RCC 7860 (cell line): ENCODE results near the gene TTC28.

ENCODE experiments used
- DNase-seq: peaks from one replicate; pipeline ENCODE4 v3.0.0-alpha.2; 2015; ENCODE audit warnings: low spot score
- FAIRE-seq: peaks from 2 replicates; lab custom pipeline; 2012; peaks lifted over from hg19 to GRCh38; lab: Jason Lieb, UNC

The TTC28 gene

DNA sequence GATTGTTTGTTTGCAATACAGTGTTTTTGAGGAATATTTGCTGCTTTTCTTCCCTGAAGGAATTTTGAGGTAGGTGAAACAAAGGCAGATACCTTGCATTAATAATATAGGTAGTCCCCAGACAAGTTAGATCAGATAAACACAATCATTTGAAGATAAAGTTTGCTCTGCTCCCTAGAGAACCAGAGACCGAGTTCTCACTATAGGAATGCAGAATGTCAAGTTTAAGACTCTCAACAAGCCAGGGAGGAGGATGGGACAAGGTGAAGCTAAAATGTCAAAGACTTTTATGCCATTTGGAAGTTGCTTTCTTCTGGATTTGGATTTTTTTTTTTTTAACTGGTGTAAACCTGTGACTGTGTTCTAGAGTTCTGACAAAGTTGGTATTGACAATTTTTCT lies 364.7 kb downstream of the TTC28 start:
- DNase-seq (no peak), FAIRE-seq (no peak)

GRCh38 chr22:28310299-28310698 lies 369.3 kb downstream of the TTC28 start:
- no peak for FAIRE-seq
- DNase-seq: no peak

DNA sequence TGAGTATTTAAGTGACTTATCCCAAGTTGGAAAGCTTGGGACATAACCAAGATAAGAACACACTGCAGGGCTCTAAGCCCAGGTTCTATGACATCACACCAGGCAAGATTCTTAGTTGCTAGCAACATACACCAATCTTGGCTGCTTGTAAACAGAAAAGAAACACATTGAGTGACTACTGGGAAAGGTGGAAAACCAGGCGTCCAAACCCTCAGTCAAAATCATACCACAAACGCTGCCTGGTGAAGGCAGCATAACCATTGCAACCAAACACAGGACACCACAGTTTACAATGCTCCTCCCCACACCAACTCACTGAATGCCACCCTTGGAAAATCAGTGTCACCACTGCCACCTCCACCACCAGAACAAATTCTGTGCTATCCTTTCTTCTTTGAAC lies 379.9 kb downstream of the TTC28 start:
- DNase-seq (no peak), FAIRE-seq (no peak)

GRCh38 chr22:28299309-28299708 lies 380.3 kb downstream of the TTC28 start:
- DNase-seq (no peak), FAIRE-seq (no peak)

DNA sequence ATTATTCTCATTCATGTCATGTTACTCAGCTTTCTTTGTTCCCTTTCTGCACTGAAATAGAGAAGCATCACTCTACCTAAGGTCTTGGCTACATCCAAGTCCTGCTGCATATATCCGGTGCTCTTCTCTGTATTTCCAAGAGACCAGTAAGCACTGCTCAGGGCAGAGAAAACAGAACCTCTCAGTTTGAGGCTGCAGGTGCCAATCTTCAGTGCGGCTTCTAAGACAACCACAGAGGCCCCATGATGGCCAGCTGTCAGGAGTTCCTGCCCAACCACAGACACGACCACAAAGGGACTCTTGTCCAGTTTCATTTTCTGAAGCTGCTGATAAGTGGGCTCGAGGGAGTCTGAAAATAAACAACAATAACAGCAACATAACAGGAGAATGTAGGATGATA lies 382.1 kb downstream of the TTC28 start:
- no peak for FAIRE-seq
- no peak for DNase-seq

- FAIRE-seq (no peak), DNase-seq (no peak)
Observed at GRCh38 chr22:28296452-28296851, 383.2 kb downstream of the TTC28 start.

- DNase-seq: no peak
- FAIRE-seq: no peak
Observed at GRCh38 chr22:28283068-28283654, 396.5 kb downstream of the TTC28 start.

- FAIRE-seq (no peak), DNase-seq (no peak)
Observed at GRCh38 chr22:28282405-28283067, 397.1 kb downstream of the TTC28 start.

DNA sequence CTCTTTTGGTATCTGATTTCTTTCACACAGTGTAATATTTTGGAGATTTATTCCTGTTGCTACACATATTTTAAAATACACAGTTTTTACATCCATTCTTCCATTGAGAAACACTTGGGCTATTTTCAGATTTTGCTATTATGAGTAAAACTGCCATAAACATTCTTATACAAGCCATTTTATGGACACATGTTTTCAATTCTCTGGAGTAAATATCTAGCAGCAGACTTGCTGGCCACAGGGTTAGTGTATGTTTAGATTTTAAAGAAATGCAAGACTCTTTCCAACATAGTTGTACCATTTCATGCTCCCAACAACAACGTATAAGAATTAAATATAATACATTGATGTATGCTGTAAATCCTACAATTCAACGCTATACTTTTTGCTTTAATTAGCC lies 399.8 kb downstream of the TTC28 start:
- DNase-seq (no peak), FAIRE-seq (no peak)

- DNase-seq (no peak), FAIRE-seq (no peak)
Observed at GRCh38 chr22:28269277-28269676, 410.4 kb downstream of the TTC28 start.

DNA sequence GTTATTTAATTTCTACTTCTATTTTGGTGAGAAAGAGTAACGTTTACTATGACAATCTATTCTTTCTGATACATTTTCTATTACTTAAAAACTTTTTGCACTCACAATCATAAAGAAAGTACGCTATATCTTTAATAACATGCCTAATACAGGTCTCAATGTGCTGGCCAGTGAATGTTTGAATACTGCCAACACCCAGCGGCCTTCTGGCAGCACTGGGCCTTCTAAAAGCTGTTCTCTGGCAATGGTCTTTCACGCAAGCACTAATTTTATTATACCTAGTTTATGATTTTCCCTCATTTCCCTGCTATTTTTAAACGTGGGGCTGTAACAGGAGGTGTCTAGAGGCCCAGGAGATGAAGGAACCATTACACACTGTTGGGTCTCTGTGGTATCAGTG lies 410.8 kb downstream of the TTC28 start:
- FAIRE-seq: no peak
- no peak for DNase-seq

DNA sequence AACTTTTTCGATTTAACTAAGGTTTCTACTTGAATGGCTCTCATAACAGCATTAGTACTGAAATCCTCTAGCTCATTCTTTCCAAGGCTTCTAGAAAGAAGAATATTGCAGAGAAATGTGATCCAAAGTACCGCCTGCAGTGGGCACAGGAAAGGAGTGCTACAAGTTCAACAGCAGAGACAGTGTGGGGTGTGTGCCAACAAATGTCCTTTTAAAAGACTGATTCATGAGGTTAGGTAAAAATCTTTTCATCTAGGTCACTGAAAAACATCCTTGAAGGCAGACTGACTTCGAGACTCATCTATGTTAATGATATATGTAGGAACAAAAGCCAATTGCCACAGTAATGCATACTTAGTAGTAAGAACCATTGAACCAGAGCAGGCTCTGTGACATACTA lies 411.5 kb downstream of the TTC28 start:
- FAIRE-seq (no peak), DNase-seq (no peak)

DNA sequence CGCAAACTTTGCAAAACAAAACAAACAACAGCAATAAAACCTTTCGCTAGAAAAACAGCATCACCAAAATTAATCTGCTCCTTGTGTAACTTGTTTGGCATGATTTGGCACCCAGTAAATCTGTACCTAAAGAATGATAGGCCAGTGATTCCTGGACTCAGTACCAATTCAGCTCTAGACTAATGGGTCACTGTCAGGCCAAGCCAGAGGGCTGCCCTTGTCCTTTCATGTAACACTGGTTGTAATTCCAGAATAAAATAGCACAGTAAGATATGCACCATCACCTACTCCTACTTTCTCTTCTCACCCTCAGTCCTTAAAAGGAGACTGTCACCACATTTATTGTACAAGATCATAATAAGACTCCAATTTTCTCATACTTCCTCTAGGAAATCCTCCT lies 419.0 kb downstream of the TTC28 start:
- DNase-seq (no peak), FAIRE-seq (no peak)

DNA sequence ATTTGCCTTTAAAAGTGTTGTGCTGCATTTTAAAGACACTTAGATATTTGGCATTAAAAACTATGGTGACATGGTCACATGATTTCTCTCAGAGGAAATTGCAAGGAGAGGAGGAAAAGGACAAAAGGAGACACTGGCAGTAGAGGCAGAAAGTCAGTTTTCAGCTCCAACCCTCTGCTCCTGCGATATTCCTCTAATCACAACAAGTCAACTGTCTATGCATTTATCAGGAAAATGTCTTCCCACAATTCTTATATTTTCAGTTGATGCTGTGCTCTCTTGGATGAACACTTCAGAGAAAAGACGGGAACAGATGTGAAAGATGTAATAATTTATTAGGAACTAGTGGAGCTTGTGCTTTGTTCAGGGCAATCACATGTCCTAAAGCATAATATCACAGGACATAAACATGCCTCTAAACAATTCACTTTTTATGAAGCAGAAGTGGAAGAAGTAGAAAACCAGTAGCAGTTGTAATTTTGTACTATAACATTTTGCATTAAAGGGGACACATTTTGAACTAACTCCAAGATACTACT lies 419.8 kb downstream of the TTC28 start:
- DNase-seq (no peak), FAIRE-seq (no peak)

DNA sequence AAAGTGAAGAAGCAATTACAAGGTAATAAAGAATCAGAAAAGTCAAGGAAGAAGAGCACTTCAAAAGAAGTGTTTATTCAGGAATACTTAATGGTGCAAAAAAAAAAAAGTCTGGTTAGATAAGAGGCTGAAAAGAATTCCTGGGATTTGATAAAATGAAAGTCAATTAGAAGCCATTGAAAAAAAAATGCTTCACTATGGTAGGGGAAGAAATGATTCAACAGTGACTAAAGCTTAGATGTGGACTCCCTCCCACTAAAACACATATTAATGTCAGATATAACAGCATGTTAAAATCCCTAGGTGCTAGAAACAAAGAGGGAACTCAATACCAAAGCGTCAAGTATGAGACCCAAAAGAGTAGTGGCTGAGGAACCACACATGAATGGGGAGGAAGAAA lies 425.2 kb downstream of the TTC28 start:
- FAIRE-seq (no peak), DNase-seq (no peak)

DNA sequence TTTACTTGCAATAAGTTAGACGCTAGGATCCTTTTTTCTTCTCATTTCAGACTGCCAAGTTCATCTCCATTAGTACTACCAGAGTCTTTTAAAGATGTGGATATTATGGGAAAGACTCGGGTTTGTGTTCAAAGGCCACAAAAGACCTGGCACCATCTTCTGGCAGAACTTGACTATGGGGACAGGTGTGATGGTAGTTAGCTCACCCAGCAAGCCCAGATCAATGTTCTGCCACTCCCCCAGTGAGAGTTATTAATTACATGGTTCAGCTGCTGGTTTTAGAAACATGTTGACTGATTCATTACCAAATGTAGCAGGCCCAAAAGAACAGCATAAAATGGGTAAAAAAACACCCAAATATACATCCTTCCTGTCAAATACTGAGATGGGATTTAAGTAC lies 427.1 kb downstream of the TTC28 start:
- no peak for FAIRE-seq
- DNase-seq: no peak

DNA sequence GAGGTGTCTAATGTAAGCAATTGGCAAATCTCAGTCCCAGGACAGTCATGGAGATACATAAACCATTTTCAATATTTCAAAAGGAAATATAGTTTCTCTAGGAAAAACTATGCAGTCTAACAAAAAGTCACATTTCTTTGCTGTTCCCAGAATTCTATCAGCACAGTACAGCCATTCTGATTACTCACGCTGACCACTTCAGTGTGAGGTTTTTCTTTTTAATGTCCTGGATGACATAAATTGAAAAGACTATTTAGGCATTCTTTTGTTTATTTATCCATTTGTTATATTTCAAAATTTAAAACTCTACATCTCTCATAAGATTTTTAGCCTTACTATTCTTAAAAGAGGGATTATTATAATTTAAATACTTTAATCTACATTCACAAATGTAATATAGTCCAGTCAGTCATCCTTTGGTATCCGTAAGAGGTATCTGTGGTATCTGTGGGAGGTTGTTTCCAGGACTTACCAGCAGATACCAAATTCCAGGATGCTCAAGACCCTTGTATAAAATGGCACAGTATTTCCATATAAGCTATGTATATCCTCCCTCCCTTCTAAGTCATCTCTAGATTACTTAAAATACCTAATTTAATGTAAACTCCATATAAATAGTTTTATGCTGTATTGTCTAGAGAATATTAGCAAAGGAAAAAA lies 429.5 kb downstream of the TTC28 start:
- DNase-seq (no peak), FAIRE-seq (no peak)

- DNase-seq (no peak), FAIRE-seq (no peak)
Observed at GRCh38 chr22:28249402-28249801, 430.2 kb downstream of the TTC28 start.

DNA sequence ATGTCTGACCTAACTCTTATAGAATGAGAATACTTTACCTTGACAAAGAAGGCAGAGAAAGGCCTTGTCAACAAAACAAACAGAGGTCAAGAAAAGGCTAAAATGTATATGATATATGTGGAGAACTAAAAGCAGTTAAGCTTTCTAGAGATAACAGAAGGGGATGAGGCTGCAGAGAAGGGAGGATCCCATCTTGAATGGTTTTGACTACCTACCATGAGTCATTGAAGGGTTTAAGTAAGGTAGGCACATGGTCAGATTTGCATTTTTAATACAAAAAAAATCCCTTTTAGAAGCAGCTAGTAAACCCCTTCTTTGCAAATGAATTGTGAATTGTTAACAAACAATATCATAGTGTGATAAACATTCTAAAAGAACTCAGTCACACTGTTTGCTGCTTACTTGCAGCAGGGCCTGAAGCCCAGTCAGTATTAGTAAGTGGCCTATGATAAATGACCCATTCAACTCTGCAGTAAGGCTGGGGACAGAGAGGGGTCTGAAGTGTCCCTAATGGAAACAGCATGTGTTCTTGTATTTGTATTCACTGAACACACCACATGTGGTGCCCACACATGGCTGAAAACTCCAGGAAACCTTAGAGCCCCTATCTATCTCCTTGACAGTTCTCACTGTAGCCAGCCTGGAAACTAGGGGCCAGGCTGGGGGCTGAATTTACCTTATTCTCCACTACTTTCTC lies 431.8 kb downstream of the TTC28 start:
- DNase-seq (no peak), FAIRE-seq (no peak)

DNA sequence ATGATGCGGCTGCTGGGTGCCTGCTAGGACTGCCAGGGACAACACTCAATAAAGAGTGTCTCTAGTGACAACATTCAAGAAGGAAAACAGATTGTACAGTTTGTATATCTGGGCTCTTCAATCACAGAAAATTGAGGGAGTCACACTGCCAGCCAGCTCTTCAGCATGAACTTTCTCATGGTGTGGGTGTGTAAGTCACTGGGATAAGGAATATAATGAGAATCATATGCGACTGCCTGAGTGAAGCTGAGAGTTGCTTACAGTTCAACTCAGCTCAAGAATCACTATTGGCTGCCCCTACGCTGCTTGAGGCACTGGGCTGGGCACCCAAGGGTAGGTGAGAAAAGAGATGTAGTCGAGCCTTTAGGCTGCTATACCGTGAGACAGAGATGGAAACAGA lies 432.5 kb downstream of the TTC28 start:
- no peak for FAIRE-seq

DNA sequence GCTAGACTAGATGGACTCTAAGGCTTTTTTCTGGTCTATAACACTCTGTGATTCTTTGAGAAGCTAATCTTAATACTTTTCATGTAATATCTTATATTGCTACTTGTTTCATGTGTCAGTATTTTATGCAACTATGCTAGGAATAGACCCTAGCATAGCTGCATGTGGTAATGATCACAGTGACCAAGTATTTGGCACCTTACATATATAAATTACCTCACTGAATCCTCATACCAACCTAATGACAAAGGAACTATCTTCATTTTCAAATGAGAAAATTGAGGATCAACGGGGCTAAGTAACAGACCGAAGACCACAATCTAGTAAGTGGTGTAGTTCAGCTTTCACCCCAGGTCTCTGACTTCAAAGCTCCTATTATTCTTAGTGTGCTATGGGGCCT lies 433.2 kb downstream of the TTC28 start:
- no peak for FAIRE-seq
- DNase-seq: peak; percentile 7

More for the DNA sequence above, 432.5 kb downstream of the TTC28 start:
- DNase-seq: no peak
